ENCODE data around the gene PILRA.
A peak's percentile ranks its signal among the peaks of the same experiment; 100 is the strongest.
"Not testable (repeated sequence)": the region's sequence is repeated elsewhere in the genome, so short reads cannot be mapped to it uniquely, and the experiment has no call there.

Gene PILRA

GRCh38 chr7:100373261-100373831 lies at the start of gene PILRA:
Gene PILRA, plus strand, starts transcription at chr7:100373487. Its CDS starts 170 bp downstream, at chr7:100373657.
- no peak for DNase-seq (ENCODE audit: low read depth in 2 of 2)

DNA sequence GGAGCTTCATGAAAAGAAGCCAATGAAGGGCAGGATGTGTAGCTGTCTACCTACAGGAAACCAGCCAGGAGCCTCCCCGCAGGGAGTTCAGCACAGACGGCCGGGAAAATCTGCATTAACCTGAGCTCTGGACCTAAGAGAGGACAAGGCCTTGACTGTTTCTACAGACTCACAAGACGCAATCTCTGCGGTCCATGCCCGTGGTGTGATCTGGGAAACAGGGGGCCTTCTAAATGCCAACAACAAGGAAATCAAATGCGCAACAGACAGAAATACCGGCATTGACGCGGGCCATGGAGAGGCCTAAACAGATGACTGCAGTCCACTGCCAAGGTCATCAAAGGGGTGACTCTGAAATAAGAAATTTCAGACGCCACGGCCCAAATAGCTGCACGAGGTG lies 49.1 kb upstream of the PILRA start:
- not testable (repeated sequence) for DNase-seq (ENCODE audit: low read depth in 2 of 2)

DNA sequence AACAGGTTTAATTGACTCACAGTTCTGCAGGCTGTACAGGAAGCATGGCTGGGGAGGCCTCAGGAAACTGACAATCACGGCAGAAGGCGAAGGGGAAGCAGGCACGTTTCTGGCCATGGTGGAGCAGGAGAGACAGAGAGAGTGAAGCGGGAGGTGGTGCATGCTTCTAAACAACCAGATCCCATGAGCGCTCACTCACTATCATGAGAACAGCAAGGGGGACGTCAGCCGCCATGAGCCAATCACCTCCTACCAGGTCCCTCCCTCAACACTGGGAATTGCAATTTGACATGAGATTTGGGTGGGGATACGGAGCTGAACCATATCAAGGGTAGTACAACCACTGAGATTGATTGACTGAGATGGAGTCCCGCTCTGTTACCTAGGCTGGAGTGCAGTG lies 47.6 kb upstream of the PILRA start:
- not testable (repeated sequence) for DNase-seq (ENCODE audit: low read depth in 2 of 2)

DNA sequence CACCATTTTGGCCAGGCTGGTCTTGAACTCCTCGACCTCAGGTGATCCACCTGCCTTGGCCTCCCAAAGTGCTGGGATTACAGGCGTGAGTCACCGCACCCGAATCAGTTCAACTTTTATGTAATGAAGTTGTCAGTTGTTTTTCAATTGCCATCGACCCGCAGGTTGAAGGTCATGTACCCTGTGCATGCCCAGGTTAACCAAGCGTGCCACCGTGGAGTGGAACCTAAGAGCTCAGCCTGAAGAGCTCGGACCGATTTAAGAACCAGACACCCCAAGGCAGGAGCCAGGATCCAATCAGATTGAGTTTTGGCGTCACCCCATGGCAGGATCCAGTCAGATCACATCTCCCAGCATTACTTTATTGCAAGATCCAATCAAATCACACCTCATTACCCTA lies 46.4 kb upstream of the PILRA start:
- not testable (repeated sequence) for DNase-seq (ENCODE audit: low read depth in 2 of 2)

DNA sequence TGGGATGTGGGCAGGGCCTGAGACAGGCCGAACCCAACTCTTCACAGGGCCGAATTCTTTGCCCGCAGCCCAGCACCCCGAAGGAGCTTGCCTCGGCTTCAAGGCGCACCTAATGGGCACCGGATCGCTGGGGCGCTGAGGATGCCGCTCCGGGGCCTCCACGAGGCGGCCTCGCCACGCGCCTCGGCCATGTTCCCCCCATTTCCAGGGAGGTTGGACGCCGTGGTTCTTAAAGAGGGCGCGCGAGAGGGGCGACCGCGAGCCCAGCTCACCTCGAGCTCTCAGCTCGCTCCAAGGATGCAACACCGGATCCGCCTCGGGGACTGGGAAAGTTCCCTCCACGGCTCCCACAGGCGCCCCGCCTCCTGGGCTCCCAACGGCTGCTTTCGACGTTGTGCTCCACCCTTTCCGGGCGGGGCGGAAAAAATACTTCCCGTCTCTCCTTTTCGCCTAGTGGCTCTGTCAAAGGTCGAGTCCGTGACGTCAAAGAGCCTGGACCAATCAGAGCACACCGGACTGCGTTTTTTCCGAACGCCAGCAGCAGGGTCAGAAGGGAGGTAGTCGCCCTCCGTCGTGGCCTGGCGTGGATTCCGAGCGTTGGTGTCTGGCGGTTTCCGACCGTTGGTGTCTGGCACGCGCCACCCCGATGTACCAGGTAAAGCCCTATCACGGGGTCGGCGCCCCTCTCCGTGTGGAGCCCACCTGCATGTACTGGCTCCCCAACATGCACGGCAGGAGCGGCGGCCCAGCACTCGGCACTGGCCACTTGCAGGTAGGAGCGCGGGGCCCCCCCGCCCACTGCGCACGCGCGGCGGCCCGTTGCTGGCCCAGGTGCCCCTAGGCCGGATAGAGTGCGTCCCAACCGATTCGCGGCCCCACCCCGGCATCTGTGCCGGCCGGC lies 37.5 kb upstream of the PILRA start:
- peak; percentile 65 to 67 for DNase-seq (ENCODE audit: low read depth in 2 of 2)

DNA sequence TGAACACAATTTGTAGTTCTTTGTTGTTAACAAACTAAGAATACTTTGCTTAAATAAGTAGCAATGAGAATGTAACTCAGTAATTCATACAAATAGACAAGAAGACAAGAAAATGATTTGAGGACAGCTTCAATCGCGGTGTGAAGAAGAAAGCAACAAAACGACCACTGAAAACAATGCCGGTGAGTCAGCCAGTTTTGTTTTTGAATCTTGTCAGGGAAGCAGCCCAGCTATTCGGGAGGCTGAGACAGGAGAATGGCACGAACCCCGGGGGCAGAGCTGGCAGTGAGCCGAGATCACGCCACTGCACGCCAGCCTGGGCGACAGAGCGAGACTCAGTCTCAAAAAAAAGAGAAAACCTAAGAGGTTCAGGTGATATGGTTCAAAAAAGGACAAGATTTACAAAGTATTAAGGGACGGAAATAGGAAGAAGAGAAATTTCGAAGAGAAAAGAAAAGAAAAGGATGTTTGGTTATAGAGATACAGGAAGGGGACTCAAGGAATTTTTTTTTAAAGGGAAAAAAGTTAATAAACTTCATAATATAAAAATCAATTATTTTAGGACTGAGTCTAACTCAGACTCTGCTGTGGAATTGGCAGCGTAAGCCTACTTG lies 35.1 kb upstream of the PILRA start:
- not testable (repeated sequence) for DNase-seq (ENCODE audit: low read depth in 2 of 2)

DNA sequence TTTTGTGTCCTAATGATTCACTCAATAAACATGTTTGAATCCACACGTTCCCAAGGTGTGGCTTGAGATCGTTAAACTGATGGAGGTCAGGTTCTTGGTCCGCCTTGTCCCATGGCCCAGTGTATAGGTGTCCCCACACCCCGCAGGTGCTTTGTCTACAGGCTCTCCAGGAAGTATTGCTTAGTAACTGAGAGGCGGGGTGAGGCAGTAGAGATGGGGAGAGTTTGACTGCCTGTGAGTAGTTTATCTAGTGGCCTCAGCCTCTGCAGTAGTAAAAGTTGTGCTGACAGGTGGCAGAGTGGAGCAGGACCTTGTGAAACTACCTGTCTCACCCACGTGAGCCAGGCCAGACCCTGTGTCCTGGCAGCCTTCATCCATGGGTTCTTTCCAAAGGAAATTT lies 32.0 kb upstream of the PILRA start:
- not testable (repeated sequence) for DNase-seq (ENCODE audit: low read depth in 2 of 2)

GRCh38 chr7:100342765-100343164 lies 30.5 kb upstream of the PILRA start:
- DNase-seq (ENCODE audit: low read depth in 2 of 2) = no peak

DNA sequence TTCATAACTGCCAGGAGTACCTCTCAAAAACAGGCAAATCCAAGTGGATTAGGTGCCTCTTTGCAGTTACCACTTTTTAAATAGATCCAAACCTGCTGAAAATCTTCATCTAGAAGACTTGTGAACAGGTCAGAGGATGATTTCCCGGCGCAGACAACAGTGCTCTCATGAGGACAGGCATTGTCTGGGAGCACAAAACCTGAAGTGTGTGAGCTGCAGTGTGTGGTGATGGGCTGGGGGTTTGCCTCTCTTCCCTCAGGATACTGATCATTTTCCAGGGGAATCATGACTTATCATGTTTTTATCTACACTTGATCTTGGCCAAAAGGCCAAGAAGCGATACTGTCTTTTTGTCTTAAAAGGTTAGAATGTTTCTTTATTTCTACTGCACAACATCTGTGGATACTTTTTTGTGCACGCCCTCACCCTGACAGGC lies 29.1 kb upstream of the PILRA start:
- DNase-seq (ENCODE audit: low read depth in 2 of 2) = not testable (repeated sequence)

GRCh38 chr7:100344560-100345287 lies 28.6 kb upstream of the PILRA start:
- not testable (repeated sequence) for DNase-seq (ENCODE audit: low read depth in 2 of 2)

DNA sequence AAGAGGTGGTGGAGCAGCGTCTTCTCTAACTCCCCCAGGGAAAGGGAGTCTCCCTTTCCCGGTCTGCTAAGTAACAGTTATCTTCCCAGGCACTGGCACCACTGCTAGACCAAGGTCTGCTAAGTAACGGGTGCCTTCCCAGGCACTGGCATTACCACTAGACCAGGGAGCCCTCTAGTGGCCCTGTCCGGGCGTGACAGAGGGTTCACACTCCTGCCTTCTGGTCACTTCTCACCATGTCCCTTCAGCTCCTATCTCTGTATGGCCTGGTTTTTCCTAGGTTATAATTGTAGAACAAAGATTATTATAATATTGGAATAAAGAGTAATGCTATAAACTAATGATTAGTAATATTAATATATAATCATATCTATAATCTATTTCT lies 28.0 kb upstream of the PILRA start:
- DNase-seq (ENCODE audit: low read depth in 2 of 2) = not testable (repeated sequence)

DNA sequence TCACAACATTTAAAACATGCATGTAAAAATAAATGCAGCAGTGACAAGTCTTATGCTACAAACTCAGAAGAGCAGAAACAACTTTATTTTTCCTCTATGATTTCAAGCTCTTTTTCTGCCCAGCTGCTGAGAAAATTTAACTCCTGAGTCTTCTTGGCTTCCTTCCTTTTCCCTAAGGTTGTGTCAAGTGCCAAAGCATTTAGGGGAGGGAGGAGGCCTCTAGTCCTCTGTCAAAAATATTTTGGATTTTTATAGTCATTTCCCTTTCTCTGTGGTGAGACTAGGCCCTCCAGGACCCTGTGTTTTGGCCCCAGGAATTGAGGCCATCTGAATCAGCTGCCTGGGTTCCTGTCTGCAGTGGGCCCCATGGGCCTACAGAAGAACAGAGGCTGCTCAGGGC lies 26.4 kb upstream of the PILRA start:
- DNase-seq (ENCODE audit: low read depth in 2 of 2) = no peak

- DNase-seq (ENCODE audit: low read depth in 2 of 2) = no peak
Observed at GRCh38 chr7:100348805-100349204, 24.5 kb upstream of the PILRA start.

DNA sequence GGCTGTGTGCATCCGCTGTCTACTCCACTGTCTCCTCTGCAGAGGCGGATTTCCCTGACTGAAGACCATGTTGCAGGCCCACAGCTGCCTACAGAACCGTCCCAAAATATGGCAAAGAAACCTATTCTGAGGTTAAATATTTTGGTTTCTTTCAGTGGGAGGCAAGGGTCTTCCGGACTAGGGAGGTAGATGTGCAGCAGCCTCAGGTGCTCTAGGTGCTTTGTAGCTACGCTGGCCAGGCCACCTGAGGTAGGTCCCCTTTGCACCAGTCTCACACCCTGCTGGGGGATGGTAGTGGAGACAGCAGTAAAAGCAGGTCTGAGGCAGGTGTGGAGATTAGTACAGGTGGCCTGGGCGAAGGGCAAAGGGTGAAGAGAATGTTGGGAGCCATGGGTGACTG lies 23.5 kb upstream of the PILRA start:
- DNase-seq (ENCODE audit: low read depth in 2 of 2) = no peak

GRCh38 chr7:100351657-100352058 lies 21.6 kb upstream of the PILRA start:
- no peak for DNase-seq (ENCODE audit: low read depth in 2 of 2)

GRCh38 chr7:100352230-100352781 lies 21.0 kb upstream of the PILRA start:
- not testable (repeated sequence) for DNase-seq (ENCODE audit: low read depth in 2 of 2)

GRCh38 chr7:100352984-100353684 lies 20.2 kb upstream of the PILRA start:
- DNase-seq (ENCODE audit: low read depth in 2 of 2) = no peak

- DNase-seq (ENCODE audit: low read depth in 2 of 2) = no peak
Observed at GRCh38 chr7:100353685-100354330, 19.5 kb upstream of the PILRA start.

DNA sequence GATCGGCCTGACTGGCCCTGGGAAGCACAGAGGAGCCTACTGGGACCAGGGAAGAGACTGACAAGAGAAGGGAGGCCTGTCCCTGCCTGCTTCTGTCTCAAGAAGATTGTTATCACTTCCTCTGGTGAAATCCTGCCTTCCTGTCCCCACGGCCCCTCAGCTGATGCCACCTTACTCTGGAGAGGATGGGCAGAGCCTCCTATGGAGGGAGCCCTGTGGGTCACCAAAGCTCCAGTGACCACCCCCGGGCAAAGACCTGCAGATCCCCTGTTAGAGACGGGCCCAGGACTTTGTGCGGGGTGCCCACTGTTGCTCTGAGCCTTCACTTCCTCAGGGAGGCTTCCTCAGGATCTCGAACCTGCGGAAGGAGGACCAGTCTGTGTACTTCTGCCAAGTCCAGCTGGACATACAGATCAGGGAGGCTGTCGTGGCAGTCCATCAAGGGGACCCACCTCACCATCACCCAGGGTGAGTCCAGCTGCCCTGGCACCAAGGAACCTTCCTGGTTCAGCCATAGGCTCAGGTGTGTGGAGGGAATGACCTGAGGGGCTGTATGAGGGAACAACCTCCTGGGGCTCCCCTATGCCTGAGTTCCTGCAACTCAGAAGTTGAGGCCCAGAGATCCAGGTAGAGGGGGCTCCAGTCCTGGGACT lies 16.7 kb upstream of the PILRA start:
- no peak for DNase-seq (ENCODE audit: low read depth in 2 of 2)

DNA sequence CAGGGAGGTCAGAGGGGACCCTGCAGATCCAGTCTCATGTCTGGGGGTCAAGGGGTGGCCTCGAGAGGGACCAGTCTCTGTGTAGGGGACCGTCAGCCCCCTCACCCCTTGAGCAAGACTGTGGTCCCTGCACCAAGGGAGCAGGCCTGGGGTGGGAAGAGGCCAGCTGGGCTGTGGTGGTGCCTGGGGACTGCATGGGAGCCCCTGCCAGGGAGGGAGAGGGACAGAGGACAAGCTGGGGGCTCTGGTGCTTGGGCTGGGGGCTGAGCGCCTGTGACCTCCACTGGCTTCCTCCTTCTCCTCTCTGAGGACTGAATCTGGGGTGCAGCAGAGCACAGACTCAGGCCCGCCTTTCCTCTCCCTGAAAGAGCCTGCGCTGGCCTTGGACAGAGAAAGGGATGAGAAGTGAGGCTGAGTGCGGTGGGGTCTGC lies 16.1 kb upstream of the PILRA start:
- no peak for DNase-seq (ENCODE audit: low read depth in 2 of 2)

All from fibroblast of skin of left biceps (primary cell).